SU-DHL-6 (cell line): ENCODE results near the gene SH3BP5.

Experiments used
- H2AFZ ChIP-seq: fragments of 200-600 bp; sonication (generic); 2 replicates; pipeline ENCODE4 v1.6.1; 2014; ENCODE audit warnings: low read depth, mild to moderate bottlenecking, moderate library complexity, mixed read lengths, antibody characterized with exemption, low read length; ENCODE audit not compliant: severe bottlenecking
- H3F3A ChIP-seq: fragments of 200-600 bp; shearing (Covaris generic); 2 replicates; pipeline ENCODE4 v1.6.0; 2016; ENCODE audit warnings: antibody characterized with exemption, mild to moderate bottlenecking; ENCODE audit not compliant: insufficient read depth
- H3K27ac ChIP-seq: fragments of 200-600 bp; sonication (generic); 2 replicates; pipeline ENCODE4 v1.5.1; 2016; ENCODE audit warnings: low read depth, mild to moderate bottlenecking, low read length, moderate library complexity, mixed read lengths
- H3K27me3 ChIP-seq: fragments of 200-600 bp; sonication (generic), shearing (Covaris generic); 2 replicates; pipeline ENCODE4 v1.6.0; 2014; ENCODE audit warnings: mild to moderate bottlenecking, low read length
- H3K36me3 ChIP-seq: fragments of 200-600 bp; sonication (generic); 2 replicates; pipeline ENCODE4 v1.6.1; 2014; ENCODE audit warnings: mild to moderate bottlenecking, low read length, mixed read lengths
- H3K4me2 ChIP-seq: fragments of 300-600, 200-600 bp; shearing (Covaris generic), sonication (generic); 2 replicates; pipeline ENCODE4 v1.6.0; 2014; ENCODE audit warnings: low read length, low read depth, mild to moderate bottlenecking; ENCODE audit not compliant: poor library complexity, severe bottlenecking
- H3K4me3 ChIP-seq: fragments of 200-600 bp; sonication (generic); 2 replicates; pipeline ENCODE4 v1.5.1; 2014; ENCODE audit warnings: antibody characterized with exemption, low read length, mild to moderate bottlenecking, mixed read lengths; ENCODE audit not compliant: insufficient read depth, poor library complexity, severe bottlenecking
- H3K79me2 ChIP-seq: fragments of 200-600 bp; sonication (generic); 2 replicates; pipeline ENCODE4 v1.6.1; 2014; ENCODE audit warnings: mild to moderate bottlenecking, low read length, moderate library complexity; ENCODE audit not compliant: insufficient read depth
- H3K9ac ChIP-seq: fragments of 200-600 bp; sonication (generic); 2 replicates; pipeline ENCODE4 v1.7.0; 2014; ENCODE audit warnings: mild to moderate bottlenecking, low read length
- H3K9me2 ChIP-seq: fragments of 200-600 bp; sonication (generic); replicated peaks from 2 replicates; pipeline ENCODE4 v1.6.1; 2014; ENCODE audit warnings: low read length; ENCODE audit not compliant: insufficient read depth
- H3K9me3 ChIP-seq: fragments of 200-600 bp; sonication (generic); 2 replicates; pipeline ENCODE4 v1.6.1; 2014; ENCODE audit warnings: low read length, mixed read lengths; ENCODE audit not compliant: insufficient read depth
- H4K20me1 ChIP-seq: fragments of 200-600 bp; sonication (generic); 2 replicates; pipeline ENCODE4 v1.6.1; 2014; ENCODE audit warnings: low read depth, mild to moderate bottlenecking, antibody characterized with exemption, low read length, moderate library complexity, mixed read lengths
- EZH2phosphoT487 ChIP-seq: fragments of 200-600 bp; sonication (generic), shearing (Covaris generic); conservative IDR thresholded peaks from 2 replicates; pipeline ENCODE4 v1.6.1; 2018; ENCODE audit warnings: mild to moderate bottlenecking, antibody characterized with exemption, low read length, moderate library complexity, mixed read lengths
- TF ChIP-seq, protein P1 (sequence below): fragments of 200-600 bp; sonication (generic); IDR thresholded peaks from one replicate; pipeline ENCODE4 v1.5.1; 2017; ENCODE audit warnings: antibody characterized with exemption, mild to moderate bottlenecking, low read length, moderate library complexity; ENCODE audit not compliant: insufficient read depth, poor library complexity, severe bottlenecking

SH3BP5 gene

DNA sequence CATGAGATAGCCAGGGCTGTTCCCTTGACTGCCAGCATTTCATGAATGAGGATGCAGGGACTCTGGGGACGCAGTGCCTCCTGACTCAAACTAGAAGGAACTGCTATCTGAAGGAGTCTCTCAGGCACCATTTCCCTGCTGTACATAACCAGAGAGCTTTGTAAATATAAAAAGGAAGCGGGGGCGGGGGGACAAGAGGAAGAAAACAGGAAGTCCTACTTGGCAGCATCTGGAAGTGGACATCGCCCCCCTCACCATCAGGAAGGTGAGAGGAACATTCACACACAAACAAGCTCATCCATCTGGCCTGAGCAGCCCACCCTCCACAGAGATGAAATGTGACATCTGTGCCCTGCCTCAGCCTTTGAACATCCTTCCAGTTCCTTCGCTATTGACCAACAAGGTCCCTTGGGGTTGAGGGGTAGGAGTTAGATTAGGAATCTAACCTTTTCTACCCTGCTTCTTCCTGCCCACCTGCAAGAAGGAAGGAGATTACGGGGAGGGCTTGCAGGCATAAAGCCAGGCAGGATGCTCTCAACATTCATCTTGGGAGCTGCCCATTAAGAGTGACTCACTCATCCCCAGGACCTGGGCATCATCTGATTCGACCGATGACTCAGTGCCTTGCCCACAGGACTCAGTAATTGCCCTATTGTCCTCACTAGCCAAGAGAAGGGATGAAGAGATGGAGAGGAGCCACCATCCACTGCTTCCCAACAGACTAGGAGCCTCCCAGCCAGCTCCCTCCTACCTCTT lies 31.9 kb downstream of the SH3BP5 start:
- no peaks in the 10 kb centered on the region for H3K9me2 ChIP-seq
- H3F3A ChIP-seq: no peaks in the 10 kb centered on the region
- H3K36me3 ChIP-seq: no peaks in the 10 kb centered on the region
- no peaks in the 10 kb centered on the region for H3K9me3 ChIP-seq
- H3K27me3 ChIP-seq: no peaks in the 10 kb centered on the region
- no peak overlapping the region for H3K4me3 ChIP-seq
- no peak overlapping the region for H3K4me2 ChIP-seq
- H4K20me1 ChIP-seq: no peaks in the 10 kb centered on the region
- no peaks in the 10 kb centered on the region for H3K79me2 ChIP-seq
- H2AFZ ChIP-seq: no peak overlapping the region
- TF ChIP-seq, protein P1, sequence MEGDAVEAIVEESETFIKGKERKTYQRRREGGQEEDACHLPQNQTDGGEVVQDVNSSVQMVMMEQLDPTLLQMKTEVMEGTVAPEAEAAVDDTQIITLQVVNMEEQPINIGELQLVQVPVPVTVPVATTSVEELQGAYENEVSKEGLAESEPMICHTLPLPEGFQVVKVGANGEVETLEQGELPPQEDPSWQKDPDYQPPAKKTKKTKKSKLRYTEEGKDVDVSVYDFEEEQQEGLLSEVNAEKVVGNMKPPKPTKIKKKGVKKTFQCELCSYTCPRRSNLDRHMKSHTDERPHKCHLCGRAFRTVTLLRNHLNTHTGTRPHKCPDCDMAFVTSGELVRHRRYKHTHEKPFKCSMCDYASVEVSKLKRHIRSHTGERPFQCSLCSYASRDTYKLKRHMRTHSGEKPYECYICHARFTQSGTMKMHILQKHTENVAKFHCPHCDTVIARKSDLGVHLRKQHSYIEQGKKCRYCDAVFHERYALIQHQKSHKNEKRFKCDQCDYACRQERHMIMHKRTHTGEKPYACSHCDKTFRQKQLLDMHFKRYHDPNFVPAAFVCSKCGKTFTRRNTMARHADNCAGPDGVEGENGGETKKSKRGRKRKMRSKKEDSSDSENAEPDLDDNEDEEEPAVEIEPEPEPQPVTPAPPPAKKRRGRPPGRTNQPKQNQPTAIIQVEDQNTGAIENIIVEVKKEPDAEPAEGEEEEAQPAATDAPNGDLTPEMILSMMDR: no peak
- no peak for TF ChIP-seq EZH2phosphoT487
- no peak overlapping the region for H3K9ac ChIP-seq
- no peak overlapping the region for H3K27ac ChIP-seq

DNA sequence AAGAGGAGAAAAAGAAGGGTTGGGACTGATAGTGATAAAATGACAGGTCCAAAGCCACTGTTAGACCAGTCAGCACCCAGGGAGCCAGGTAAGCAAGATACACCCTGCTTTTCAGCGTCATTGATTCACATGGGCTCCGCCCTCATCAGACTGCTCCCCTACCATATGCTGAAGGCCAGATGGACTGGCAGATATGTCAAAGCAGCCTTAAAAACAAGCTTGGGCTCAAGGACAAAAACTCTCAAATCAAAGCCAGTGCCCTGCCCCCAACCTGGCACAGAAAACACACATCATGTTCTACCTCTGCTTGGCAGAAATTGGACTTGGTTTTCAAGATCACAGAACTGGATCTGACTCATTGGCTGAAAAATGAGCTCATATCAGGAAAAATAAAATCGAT lies 33.4 kb downstream of the SH3BP5 start:
- Histone ChIP-seq H2AFZ (no peak overlapping the region), H3K9me2 (no peaks in the 10 kb centered on the region), H3K9me3 (no peaks in the 10 kb centered on the region), H3F3A (no peaks in the 10 kb centered on the region), H3K79me2 (no peaks in the 10 kb centered on the region), H4K20me1 (no peaks in the 10 kb centered on the region), H3K27me3 (no peaks in the 10 kb centered on the region), H3K27ac (no peak overlapping the region), H3K36me3 (no peaks in the 10 kb centered on the region), H3K9ac (no peak overlapping the region), H3K4me2 (no peak overlapping the region), H3K4me3 (no peak overlapping the region)
- TF ChIP-seq, protein P1: no peak
- no peak for TF ChIP-seq EZH2phosphoT487

DNA sequence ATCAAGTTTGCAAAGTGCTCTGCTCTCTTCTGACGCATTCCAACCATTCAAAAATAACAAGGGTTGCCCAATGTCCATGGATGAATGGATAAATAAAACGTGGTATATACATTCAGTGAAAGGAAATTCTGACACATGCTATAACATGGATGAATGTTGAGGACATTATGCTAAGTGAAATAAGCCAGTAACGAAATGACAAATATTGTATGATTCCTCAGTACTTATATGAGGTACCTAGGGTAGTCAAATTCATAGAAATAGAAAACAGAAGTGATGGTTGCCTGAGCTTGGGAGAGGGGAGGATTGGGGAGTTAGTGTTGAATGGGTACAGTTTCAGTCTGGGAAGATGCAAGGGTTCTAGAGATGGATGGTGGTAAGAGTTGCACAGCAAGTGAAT lies 33.9 kb downstream of the SH3BP5 start:
- H3K9me2 ChIP-seq: no peaks in the 10 kb centered on the region

More for the DNA sequence above, 33.9 kb downstream of the SH3BP5 start:
- Histone ChIP-seq H3K36me3 (no peaks in the 10 kb centered on the region), H3K4me3 (no peak overlapping the region), H2AFZ (no peak overlapping the region), H3K27me3 (no peaks in the 10 kb centered on the region), H3K9me3 (no peaks in the 10 kb centered on the region), H3K27ac (no peak overlapping the region), H3K4me2 (no peak overlapping the region), H3K79me2 (no peaks in the 10 kb centered on the region), H3F3A (no peaks in the 10 kb centered on the region), H4K20me1 (no peaks in the 10 kb centered on the region), H3K9ac (no peak overlapping the region)
- TF ChIP-seq, protein P1: no peak
- no peak for TF ChIP-seq EZH2phosphoT487
